GM10248 (cell line): ENCODE data around the gene MGAT5B.

Experiments
- CTCF ChIA-PET: fragments of 300-600 bp; sonication (Branson Sonifier 250); formaldehyde crosslinking; extraction: SDS; loops from one replicate; lab custom pipeline; 2021; ENCODE audit warnings: antibody characterized with exemption; lab: Yijun Ruan, JAX
- POLR2A ChIA-PET: fragments of 350-650 bp; sonication (Branson Sonifier 250); formaldehyde crosslinking; extraction: SDS; loops from one replicate; lab custom pipeline; 2020; ENCODE audit warnings: antibody characterized with exemption; lab: Yijun Ruan, JAX
- DNase-seq: peaks from one replicate; pipeline ENCODE4 v3.0.0; 2012; ENCODE audit errors: extremely low spot score
- TF ChIP-seq, protein P1 (sequence below): IDR thresholded peaks from 2 replicates; pipeline ENCODE4 v1.5.1; 2012; ENCODE audit warnings: mild to moderate bottlenecking, low read depth; ENCODE audit errors: extremely low read depth, missing control alignments, control extremely low read depth

The MGAT5B gene

GRCh38 chr17:76827736-76828135 lies 40.5 kb upstream of the MGAT5B start:
- ChIA-PET CTCF (interaction anchor here (1.1 kb wide), 1 partner anchor 40 kb away, joined by 3 read pairs; the partner anchor contains the start of gene MGAT5B), POLR2A (no interaction called here)
- no peak for DNase-seq
- TF ChIP-seq, protein P1, sequence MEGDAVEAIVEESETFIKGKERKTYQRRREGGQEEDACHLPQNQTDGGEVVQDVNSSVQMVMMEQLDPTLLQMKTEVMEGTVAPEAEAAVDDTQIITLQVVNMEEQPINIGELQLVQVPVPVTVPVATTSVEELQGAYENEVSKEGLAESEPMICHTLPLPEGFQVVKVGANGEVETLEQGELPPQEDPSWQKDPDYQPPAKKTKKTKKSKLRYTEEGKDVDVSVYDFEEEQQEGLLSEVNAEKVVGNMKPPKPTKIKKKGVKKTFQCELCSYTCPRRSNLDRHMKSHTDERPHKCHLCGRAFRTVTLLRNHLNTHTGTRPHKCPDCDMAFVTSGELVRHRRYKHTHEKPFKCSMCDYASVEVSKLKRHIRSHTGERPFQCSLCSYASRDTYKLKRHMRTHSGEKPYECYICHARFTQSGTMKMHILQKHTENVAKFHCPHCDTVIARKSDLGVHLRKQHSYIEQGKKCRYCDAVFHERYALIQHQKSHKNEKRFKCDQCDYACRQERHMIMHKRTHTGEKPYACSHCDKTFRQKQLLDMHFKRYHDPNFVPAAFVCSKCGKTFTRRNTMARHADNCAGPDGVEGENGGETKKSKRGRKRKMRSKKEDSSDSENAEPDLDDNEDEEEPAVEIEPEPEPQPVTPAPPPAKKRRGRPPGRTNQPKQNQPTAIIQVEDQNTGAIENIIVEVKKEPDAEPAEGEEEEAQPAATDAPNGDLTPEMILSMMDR, result no peak

DNA sequence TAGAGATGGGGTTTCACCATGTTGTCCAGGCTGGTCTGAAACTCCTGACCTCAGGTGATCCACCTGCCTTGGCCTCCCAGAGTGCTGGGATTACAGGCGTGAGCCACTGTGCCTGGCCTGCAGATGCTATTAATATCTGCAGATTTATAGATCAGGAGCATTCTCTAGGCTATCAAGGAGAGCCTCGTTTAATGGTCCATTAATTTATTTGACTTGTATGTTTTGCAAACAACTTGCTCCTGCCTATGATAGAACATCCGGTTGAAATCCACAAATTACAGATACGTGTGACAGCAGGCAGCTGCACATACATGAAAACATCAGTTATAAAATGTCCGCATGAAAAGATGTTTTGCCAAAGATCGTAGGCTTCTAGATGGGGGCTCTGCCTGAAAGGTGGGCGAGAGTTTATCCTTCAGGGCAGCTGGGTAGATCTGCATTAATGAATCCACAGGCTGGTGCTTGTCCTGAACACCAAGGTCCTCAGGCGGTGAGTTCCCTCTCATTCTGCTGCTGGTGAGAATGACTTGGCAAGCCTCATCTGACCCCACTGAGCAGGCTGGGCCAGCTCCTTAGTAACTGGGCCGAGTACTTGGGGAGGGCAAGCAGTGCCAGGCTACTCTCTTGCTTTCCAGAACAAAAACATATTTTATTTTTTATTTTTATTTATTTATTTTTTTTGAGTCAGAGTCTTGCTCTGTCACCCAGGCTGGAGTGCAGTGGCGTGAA lies 37.1 kb upstream of the MGAT5B start:
- CTCF ChIA-PET, result no interaction called here
- TF ChIP-seq, protein P1, result no peak
- POLR2A ChIA-PET, result no interaction called here
- no peak for DNase-seq

DNA sequence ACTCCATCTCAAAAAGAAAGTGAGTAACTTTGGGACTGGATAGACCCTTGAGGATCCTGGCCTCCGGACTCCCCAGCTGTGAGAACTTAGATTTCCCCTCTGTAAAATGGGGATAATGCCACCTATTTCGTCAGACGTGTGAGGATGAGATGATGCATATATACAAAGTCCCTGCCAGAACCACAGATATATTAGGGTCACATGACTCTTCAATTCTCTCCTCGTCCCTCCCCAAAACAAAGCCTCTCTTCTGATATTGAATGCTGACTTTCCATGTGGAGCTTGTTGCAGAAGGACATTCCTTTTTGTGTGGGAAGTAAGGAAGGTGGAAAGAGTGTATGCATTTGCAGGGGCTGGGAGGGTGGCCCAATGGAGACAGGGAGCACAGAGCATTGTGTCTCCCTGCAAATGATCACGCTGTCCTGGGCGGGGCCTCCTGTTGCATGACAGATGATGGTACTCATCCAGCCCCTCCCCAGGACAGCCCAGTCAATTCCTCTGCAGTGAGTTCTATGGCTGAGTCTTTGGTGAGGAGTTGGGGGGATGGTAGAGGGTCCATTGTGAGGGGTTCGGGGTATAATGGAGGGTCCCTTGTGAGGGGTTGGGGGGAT lies 35.1 kb upstream of the MGAT5B start:
- DNase-seq, result no peak
- CTCF ChIA-PET, result interaction anchor here (0.7 kb wide), 1 partner anchor 223 kb away, joined by 3 read pairs; no protein-coding TSS in a partner anchor
- TF ChIP-seq, protein P1, result no peak
- POLR2A ChIA-PET, result no interaction called here

DNA sequence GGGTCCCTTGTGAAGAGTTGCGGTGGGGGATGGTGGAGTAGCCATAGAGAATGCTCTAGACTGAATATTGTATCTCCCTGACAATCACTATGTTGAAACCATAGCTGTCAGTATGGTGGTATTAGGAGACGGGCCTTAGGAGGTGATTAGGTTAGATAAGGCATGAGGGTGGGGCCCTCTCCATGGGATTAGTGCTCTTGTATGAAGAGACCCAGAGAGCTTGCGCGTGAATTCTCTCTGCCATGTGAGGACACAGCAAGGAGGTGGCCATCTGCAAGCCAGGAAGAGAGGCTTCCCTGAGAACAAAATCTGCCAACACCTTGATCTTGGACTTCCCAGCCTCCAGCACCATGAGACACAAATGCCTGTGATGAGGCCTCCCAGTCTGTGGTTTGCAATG lies 34.5 kb upstream of the MGAT5B start:
- TF ChIP-seq, protein P1, result no peak
- ChIA-PET POLR2A (no interaction called here), CTCF (interaction anchor here (1.9 kb wide), 1 partner anchor 223 kb away, joined by 4 read pairs; no protein-coding TSS in a partner anchor)
- DNase-seq, result no peak

DNA sequence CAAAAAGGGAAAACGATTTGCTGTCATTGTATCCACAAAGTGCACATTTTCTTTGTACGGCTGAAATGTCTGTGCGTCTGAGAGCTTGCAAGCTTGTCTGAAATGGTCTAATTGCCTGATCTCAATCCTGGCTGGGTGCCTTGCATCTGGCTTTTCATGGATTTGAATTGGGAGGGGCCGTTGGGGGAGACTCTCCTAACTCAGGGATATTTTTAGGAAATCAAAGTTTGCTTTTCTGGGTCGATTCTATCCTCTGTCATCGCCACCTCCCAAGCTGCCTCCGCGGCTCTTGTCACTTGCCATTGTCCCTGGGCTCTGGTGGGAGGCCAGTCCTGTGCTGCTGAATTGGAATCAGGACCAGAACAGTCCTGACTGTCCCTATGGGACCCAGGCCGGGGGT lies 33.3 kb upstream of the MGAT5B start:
- CTCF ChIA-PET, result interaction anchor here (1.9 kb wide), 1 partner anchor 221 kb away, joined by 4 read pairs; no protein-coding TSS in a partner anchor
- DNase-seq, result no peak
- POLR2A ChIA-PET, result no interaction called here
- TF ChIP-seq, protein P1, result no peak

GRCh38 chr17:76840443-76840767 lies 27.8 kb upstream of the MGAT5B start:
- ChIA-PET CTCF (no interaction called here), POLR2A (no interaction called here)
- DNase-seq, result no peak
- TF ChIP-seq, protein P1, result no peak
